ENCODE data around the gene FBXL17. TPM values are rescaled to one million over a fixed set of nuclear protein-coding genes. Genes with fewer than 3 reads are reported as not detected.

The FBXL17 gene
- total and polyA plus RNA-seq, 7 donors: 6.2 to 36.1 (median 30.3) TPM

DNA sequence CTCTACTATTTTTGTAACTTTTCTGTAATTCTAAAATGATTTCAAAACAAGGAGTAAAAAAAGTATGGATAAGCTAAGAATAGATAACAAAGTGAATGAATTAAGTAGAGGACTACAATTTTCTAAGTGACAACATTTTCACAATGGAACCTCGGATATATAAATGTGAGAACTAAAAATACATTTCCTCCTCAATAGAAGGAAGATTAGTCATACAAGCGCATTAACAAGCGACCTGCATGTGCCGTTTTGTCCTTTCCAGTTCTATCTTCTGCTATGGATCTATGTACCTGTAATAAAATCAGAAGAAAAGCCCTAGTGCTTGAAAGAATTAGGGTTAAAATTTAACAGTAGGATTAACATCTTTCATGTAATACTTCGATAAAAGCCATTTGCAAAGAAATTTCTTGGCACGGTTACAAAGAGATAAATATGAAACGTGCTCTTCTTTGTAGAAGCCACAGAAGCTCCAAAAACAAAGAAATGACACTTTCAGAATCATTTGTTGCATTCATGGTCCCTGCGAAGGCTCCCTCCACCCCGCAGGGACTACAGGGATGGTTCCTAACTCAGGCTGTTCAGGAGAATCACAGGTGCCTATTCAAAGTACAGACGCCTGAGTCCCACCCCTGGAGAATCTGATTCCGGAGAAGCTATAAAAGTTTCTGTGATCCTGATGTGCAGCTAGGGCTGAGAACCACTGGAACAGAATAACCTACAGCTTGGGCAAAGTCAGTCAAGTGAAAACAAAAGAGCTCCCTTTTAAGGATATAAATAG is 494.5 kb downstream of the FBXL17 start:
- Histone ChIP-seq H3K4me3 (no peak overlapping the region), H3K9me3 (no peaks in the 10 kb centered on the region), H3K4me1 (no peaks in the 10 kb centered on the region), H3K27me3 (ENCODE audit: insufficient read depth in 3 of 3, low read length in 2 of 3) (no peaks in the 10 kb centered on the region), H3K36me3 (ENCODE audit: insufficient read depth in 1 of 2, low read depth in 1 of 2) (no peaks in the 10 kb centered on the region), H3K27ac (no peak overlapping the region)
- intact Hi-C loops (cut with DNase I): no loop called here
- DNase-seq: no peak
- 48 to 55% (median 54%) methylated on average over 11 of the region's 11 CpGs for WGBS, 3 donors
- TF ChIP-seq CTCF (IDR thresholded peaks at IDR 0.05): no peak
- no peak for ATAC-seq

DNA sequence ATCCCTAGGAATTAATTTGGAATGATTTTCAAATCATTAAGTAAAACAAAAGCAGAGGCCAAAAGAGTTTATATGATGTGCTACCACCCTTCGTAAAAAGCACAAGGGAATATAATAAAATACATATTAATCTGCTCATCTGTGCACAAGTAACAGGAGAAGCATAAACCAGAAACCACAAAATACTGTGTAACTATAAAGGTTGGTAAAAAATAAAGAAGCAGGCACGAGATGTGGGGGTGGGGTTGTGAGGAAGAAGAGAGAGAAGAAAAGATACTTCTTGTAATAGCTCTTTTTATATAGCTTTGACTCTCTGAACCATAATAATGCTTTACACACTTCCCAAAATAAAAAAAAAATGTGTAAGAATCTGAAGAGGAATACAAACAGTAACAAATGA is 496.3 kb downstream of the FBXL17 start:
- TF ChIP-seq CTCF (IDR thresholded peaks at IDR 0.05): no peak
- DNase-seq (no peak), ATAC-seq (no peak)
- H3K36me3 ChIP-seq (ENCODE audit: insufficient read depth in 1 of 2, low read depth in 1 of 2): no peaks in the 10 kb centered on the region
- 87 to 98% (median 90%) methylated on average over 2 of the region's 2 CpGs for WGBS, 3 donors
- no peak overlapping the region for H3K4me3 ChIP-seq
- H3K4me1 ChIP-seq: no peaks in the 10 kb centered on the region
- no peak overlapping the region for H3K27ac ChIP-seq
- no peaks in the 10 kb centered on the region for H3K27me3 ChIP-seq (ENCODE audit: insufficient read depth in 3 of 3, low read length in 2 of 3)
- H3K9me3 ChIP-seq: no peaks in the 10 kb centered on the region
- intact Hi-C loops (cut with DNase I): no loop called here

- intact Hi-C loops (cut with DNase I): no loop called here
Observed at GRCh38 chr5:107884871-107885270, 497.0 kb downstream of the FBXL17 start.

DNA sequence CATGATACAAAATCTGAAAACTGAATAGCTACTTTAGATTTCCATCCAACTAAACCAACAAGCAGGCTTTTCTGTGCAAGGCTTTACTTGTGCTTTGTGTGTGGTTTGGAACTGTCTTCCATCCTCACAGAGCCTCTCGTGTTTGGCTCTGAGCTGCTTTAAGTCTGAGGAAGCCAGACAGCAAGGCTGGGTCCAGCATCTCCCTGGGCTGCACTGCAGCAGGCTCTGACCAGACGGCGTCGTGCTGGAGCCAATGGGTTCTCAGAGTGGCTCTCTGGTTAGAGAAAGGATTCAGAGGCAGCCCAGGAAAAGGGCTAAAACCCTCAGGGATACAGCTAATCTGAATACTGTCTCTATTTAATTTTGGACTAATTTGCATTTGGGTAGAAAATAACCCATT is 503.2 kb downstream of the FBXL17 start:
- Histone ChIP-seq H3K4me1 (no peaks in the 10 kb centered on the region), H3K36me3 (ENCODE audit: insufficient read depth in 1 of 2, low read depth in 1 of 2) (peaks cover 0 to 4% of the 10 kb centered on the region in 2 donors), H3K4me3 (no peak overlapping the region), H3K27me3 (ENCODE audit: insufficient read depth in 3 of 3, low read length in 2 of 3) (no peaks in the 10 kb centered on the region), H3K27ac (no peak overlapping the region), H3K9me3 (no peaks in the 10 kb centered on the region)
- 71 to 78% (median 74%) methylated on average over 4 of the region's 4 CpGs for WGBS, 3 donors
- DNase-seq (no peak), ATAC-seq (no peak)
- TF ChIP-seq CTCF (IDR thresholded peaks at IDR 0.05): no peak
- intact Hi-C loops (cut with DNase I): no loop called here

More at GRCh38 chr5:107884871-107885270, 497.0 kb downstream of the FBXL17 start:
- no peak overlapping the region for H3K27ac ChIP-seq
- no peaks in the 10 kb centered on the region for H3K27me3 ChIP-seq (ENCODE audit: insufficient read depth in 3 of 3, low read length in 2 of 3)
- H3K36me3 ChIP-seq (ENCODE audit: insufficient read depth in 1 of 2, low read depth in 1 of 2): no peaks in the 10 kb centered on the region
- no peak for TF ChIP-seq CTCF (IDR thresholded peaks at IDR 0.05)
- no peak for DNase-seq
- H3K9me3 ChIP-seq: no peaks in the 10 kb centered on the region
- WGBS, 3 donors: 98 to 100% (median 98%) methylated on average over 1 of the region's 1 CpG
- H3K4me1 ChIP-seq: no peaks in the 10 kb centered on the region
- no peak for ATAC-seq
- H3K4me3 ChIP-seq: no peak overlapping the region

- Histone ChIP-seq H3K4me1 (no peaks in the 10 kb centered on the region), H3K9me3 (no peaks in the 10 kb centered on the region), H3K27ac (no peak overlapping the region), H3K27me3 (ENCODE audit: insufficient read depth in 3 of 3, low read length in 2 of 3) (no peaks in the 10 kb centered on the region), H3K4me3 (no peak overlapping the region), H3K36me3 (ENCODE audit: insufficient read depth in 1 of 2, low read depth in 1 of 2) (peaks cover 0 to 4% of the 10 kb centered on the region in 2 donors)
- 78 to 81% (median 80%) methylated on average over 6 of the region's 6 CpGs for WGBS, 3 donors
- intact Hi-C loops (cut with DNase I): no loop called here
- ATAC-seq (no peak), DNase-seq (no peak)
- TF ChIP-seq CTCF (IDR thresholded peaks at IDR 0.05): no peak
Observed at GRCh38 chr5:107876906-107877305, 505.0 kb downstream of the FBXL17 start.

All from psoas muscle (tissue), 8 donors.